ENCODE results near the gene JUP.
"Not testable (repeated sequence)": the region's sequence is repeated elsewhere in the genome, so short reads cannot be mapped to it uniquely, and the experiment has no call there.

The JUP gene

DNA sequence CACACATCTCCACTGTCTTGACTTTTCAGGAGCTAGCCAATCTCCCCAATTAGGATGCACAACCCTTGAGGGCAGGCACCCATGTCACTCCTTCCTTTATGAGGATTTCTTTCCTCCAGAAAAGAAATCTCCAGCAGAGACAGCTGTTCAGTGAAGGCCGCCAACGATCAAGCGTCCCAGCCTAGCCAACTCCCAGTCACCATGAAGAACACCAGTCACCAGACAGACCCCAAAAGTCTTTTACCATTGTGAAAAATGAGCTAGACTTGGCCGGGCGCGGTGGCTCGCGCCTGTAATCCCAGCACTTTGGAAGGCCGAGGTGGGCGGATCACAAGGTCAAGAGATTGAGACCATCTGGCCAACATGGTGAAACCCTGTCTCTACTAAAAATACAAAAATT is 43.5 kb upstream of the JUP start:
- not testable (repeated sequence) for H2BK12ac ChIP-seq (ENCODE audit: low read length in 2 of 2); H3K14ac ChIP-seq (ENCODE audit: low read length in 2 of 2); H2BK5ac ChIP-seq (ENCODE audit: low read depth, low read length, poor library complexity, severe bottlenecking); H3K27me3 ChIP-seq (ENCODE audit: control insufficient read depth in 1 of 2, insufficient read depth in 1 of 2, low read length in 2 of 2); DNase-seq; H3K4me2 ChIP-seq (ENCODE audit: low read length, poor library complexity, severe bottlenecking); H2AK5ac ChIP-seq (ENCODE audit: low read length, severe bottlenecking); H3K4me3 ChIP-seq (ENCODE audit: insufficient read depth in 1 of 2, low read depth in 1 of 2, low read length in 2 of 2); H3K79me1 ChIP-seq (replicated peaks; ENCODE audit: low read length, poor library complexity, severe bottlenecking); H3K23ac ChIP-seq (ENCODE audit: low read length in 2 of 2); H3K9ac ChIP-seq (ENCODE audit: low read length); H4K8ac ChIP-seq (ENCODE audit: low read length); H3K4me1 ChIP-seq (ENCODE audit: control insufficient read depth, insufficient read depth, low read depth, low read length); H2BK15ac ChIP-seq (ENCODE audit: low read depth, poor library complexity, severe bottlenecking); H3K9me3 ChIP-seq (ENCODE audit: control insufficient read depth, low read length); H2BK120ac ChIP-seq (ENCODE audit: low read depth, low read length); H4K91ac ChIP-seq (ENCODE audit: low read length); H2AFZ ChIP-seq (ENCODE audit: low read depth, low read length); H3K18ac ChIP-seq (ENCODE audit: low read depth in 1 of 2, low read length in 2 of 2); H3K27ac ChIP-seq (ENCODE audit: low read length, poor library complexity, severe bottlenecking); H3K4ac ChIP-seq (ENCODE audit: low read depth in 1 of 2, low read length in 2 of 2)
- peaks cover 43 to 74% of the 10 kb centered on the region in 2 experiments for H3K36me3 ChIP-seq (ENCODE audit: control insufficient read depth in 1 of 2, insufficient read depth in 2 of 2, low read depth in 1 of 2, low read length in 2 of 2)
- 90% methylated on average over 10 of the region's 10 CpGs for WGBS

DNA sequence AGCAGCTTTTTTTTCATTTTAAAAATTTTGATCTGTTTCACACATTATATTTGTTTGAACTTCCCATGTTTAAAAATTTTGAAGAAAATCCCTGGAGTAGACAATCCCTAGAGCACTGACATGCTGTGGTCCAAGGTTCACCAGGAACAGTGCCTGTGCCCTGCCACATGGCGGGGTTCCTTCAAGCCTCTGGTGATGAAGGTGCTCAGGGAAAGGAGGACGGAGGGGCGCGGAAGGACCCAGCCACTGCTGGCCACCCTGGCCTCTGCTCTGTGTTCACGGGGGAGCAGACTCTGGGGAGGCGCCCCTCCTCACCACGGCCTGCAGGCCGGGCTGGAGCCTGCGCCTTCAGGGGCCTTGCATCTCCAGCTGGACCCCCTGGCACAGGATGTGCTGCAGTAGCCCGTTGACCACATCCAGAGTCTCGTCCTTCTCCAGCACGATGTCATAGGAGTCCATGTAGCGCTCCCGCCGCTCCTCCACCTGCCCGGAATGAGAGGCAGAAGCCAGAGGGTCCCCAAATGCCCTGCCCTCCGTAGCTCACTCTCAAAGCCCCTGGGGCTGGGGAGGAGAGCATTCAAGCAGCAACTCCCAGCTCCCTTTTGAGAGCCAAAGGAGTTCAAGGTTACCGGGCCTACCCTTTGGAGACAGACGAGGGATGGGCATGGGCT is 38.8 kb upstream of the JUP start:
- Histone ChIP-seq H3K4me3 (ENCODE audit: insufficient read depth in 1 of 2, low read depth in 1 of 2, low read length in 2 of 2) (no peak overlapping the region), H2BK120ac (ENCODE audit: low read depth, low read length) (no peak overlapping the region), H3K9ac (ENCODE audit: low read length) (no peak overlapping the region), H4K8ac (ENCODE audit: low read length) (no peak overlapping the region), H2BK15ac (ENCODE audit: low read depth, poor library complexity, severe bottlenecking) (no peak overlapping the region), H2AFZ (ENCODE audit: low read depth, low read length) (no peak overlapping the region), H3K79me1 (replicated peaks; ENCODE audit: low read length, poor library complexity, severe bottlenecking) (peaks cover 11% of the 10 kb centered on the region), H2BK5ac (ENCODE audit: low read depth, low read length, poor library complexity, severe bottlenecking) (no peak overlapping the region), H4K91ac (ENCODE audit: low read length) (no peak overlapping the region), H3K4me2 (ENCODE audit: low read length, poor library complexity, severe bottlenecking) (no peak overlapping the region), H3K18ac (ENCODE audit: low read depth in 1 of 2, low read length in 2 of 2) (no peak overlapping the region), H3K36me3 (ENCODE audit: control insufficient read depth in 1 of 2, insufficient read depth in 2 of 2, low read depth in 1 of 2, low read length in 2 of 2) (peaks cover 51 to 67% of the 10 kb centered on the region in 2 experiments), H3K27ac (ENCODE audit: low read length, poor library complexity, severe bottlenecking) (no peak overlapping the region), H3K9me3 (ENCODE audit: control insufficient read depth, low read length) (no peaks in the 10 kb centered on the region), H2AK5ac (ENCODE audit: low read length, severe bottlenecking) (no peak overlapping the region), H2BK12ac (ENCODE audit: low read length in 2 of 2) (no peak overlapping the region), H3K4ac (ENCODE audit: low read depth in 1 of 2, low read length in 2 of 2) (no peak overlapping the region), H3K4me1 (ENCODE audit: control insufficient read depth, insufficient read depth, low read depth, low read length) (peaks cover 3% of the 10 kb centered on the region), H3K27me3 (ENCODE audit: control insufficient read depth in 1 of 2, insufficient read depth in 1 of 2, low read length in 2 of 2) (no peaks in the 10 kb centered on the region), H3K23ac (ENCODE audit: low read length in 2 of 2) (no peak overlapping the region), H3K14ac (ENCODE audit: low read length in 2 of 2) (no peak overlapping the region)
- WGBS: 94% methylated on average over 19 of the region's 19 CpGs
- no peak for DNase-seq

- Histone ChIP-seq H3K23ac (ENCODE audit: low read length in 2 of 2) (no peak overlapping the region), H3K4me3 (ENCODE audit: insufficient read depth in 1 of 2, low read depth in 1 of 2, low read length in 2 of 2) (no peak overlapping the region), H2BK5ac (ENCODE audit: low read depth, low read length, poor library complexity, severe bottlenecking) (no peak overlapping the region), H4K91ac (ENCODE audit: low read length) (no peak overlapping the region), H2AK5ac (ENCODE audit: low read length, severe bottlenecking) (no peak overlapping the region), H3K4me2 (ENCODE audit: low read length, poor library complexity, severe bottlenecking) (no peak overlapping the region), H2AFZ (ENCODE audit: low read depth, low read length) (no peak overlapping the region), H2BK120ac (ENCODE audit: low read depth, low read length) (no peak overlapping the region), H3K4me1 (ENCODE audit: control insufficient read depth, insufficient read depth, low read depth, low read length) (peaks cover 3% of the 10 kb centered on the region), H3K27ac (ENCODE audit: low read length, poor library complexity, severe bottlenecking) (no peak overlapping the region), H4K8ac (ENCODE audit: low read length) (no peak overlapping the region), H2BK15ac (ENCODE audit: low read depth, poor library complexity, severe bottlenecking) (no peak overlapping the region), H3K14ac (ENCODE audit: low read length in 2 of 2) (no peak overlapping the region), H3K18ac (ENCODE audit: low read depth in 1 of 2, low read length in 2 of 2) (no peak overlapping the region), H3K79me1 (replicated peaks; ENCODE audit: low read length, poor library complexity, severe bottlenecking) (peaks cover 14% of the 10 kb centered on the region), H3K9ac (ENCODE audit: low read length) (peak overlapping the region; percentile 31), H3K36me3 (ENCODE audit: control insufficient read depth in 1 of 2, insufficient read depth in 2 of 2, low read depth in 1 of 2, low read length in 2 of 2) (peaks cover 52 to 73% of the 10 kb centered on the region in 2 experiments), H3K4ac (ENCODE audit: low read depth in 1 of 2, low read length in 2 of 2) (no peak overlapping the region), H3K9me3 (ENCODE audit: control insufficient read depth, low read length) (no peaks in the 10 kb centered on the region), H3K27me3 (ENCODE audit: control insufficient read depth in 1 of 2, insufficient read depth in 1 of 2, low read length in 2 of 2) (no peaks in the 10 kb centered on the region), H2BK12ac (ENCODE audit: low read length in 2 of 2) (no peak overlapping the region)
- no peak for DNase-seq
- WGBS: 73% methylated on average over 7 of the region's 7 CpGs
Measured at GRCh38 chr17:41824086-41824485, 37.6 kb upstream of the JUP start.

DNA sequence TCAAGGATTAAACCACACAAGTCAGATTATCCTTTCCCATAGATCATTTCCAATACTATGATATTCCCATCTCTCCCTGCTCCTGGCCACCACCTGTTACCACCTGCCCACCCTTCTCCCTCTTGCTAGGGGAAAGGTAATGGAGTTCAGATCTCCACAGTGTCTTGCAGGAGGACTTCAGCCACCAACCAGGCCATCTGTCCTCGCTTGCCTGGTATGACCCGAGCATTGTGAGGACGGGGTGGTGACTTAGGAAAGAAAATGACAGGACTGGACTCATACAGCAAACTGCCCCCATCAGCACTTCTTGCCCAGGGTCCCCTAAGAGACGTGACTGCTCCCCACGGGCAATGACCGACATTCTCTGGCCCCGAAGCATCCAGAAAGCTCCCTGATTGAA is 37.1 kb upstream of the JUP start:
- no peaks in the 10 kb centered on the region for H3K9me3 ChIP-seq (ENCODE audit: control insufficient read depth, low read length)
- H3K23ac ChIP-seq (ENCODE audit: low read length in 2 of 2): no peak overlapping the region
- no peak overlapping the region for H2BK120ac ChIP-seq (ENCODE audit: low read depth, low read length)
- H4K91ac ChIP-seq (ENCODE audit: low read length): no peak overlapping the region
- no peak overlapping the region for H2BK5ac ChIP-seq (ENCODE audit: low read depth, low read length, poor library complexity, severe bottlenecking)
- H3K4me3 ChIP-seq (ENCODE audit: insufficient read depth in 1 of 2, low read depth in 1 of 2, low read length in 2 of 2): no peak overlapping the region
- no peak for DNase-seq
- H3K9ac ChIP-seq (ENCODE audit: low read length): no peak overlapping the region
- H3K18ac ChIP-seq (ENCODE audit: low read depth in 1 of 2, low read length in 2 of 2): no peak overlapping the region
- H3K4me1 ChIP-seq (ENCODE audit: control insufficient read depth, insufficient read depth, low read depth, low read length): peaks cover 3% of the 10 kb centered on the region
- H3K14ac ChIP-seq (ENCODE audit: low read length in 2 of 2): no peak overlapping the region
- H2BK12ac ChIP-seq (ENCODE audit: low read length in 2 of 2): no peak overlapping the region
- H3K27ac ChIP-seq (ENCODE audit: low read length, poor library complexity, severe bottlenecking): no peak overlapping the region
- no peak overlapping the region for H2AK5ac ChIP-seq (ENCODE audit: low read length, severe bottlenecking)
- no peak overlapping the region for H3K4me2 ChIP-seq (ENCODE audit: low read length, poor library complexity, severe bottlenecking)
- H2AFZ ChIP-seq (ENCODE audit: low read depth, low read length): no peak overlapping the region
- 95% methylated on average over 7 of the region's 7 CpGs for WGBS
- H4K8ac ChIP-seq (ENCODE audit: low read length): peak overlapping the region; percentile 47
- H3K4ac ChIP-seq (ENCODE audit: low read depth in 1 of 2, low read length in 2 of 2): no peak overlapping the region
- no peak overlapping the region for H2BK15ac ChIP-seq (ENCODE audit: low read depth, poor library complexity, severe bottlenecking)
- H3K36me3 ChIP-seq (ENCODE audit: control insufficient read depth in 1 of 2, insufficient read depth in 2 of 2, low read depth in 1 of 2, low read length in 2 of 2): peaks cover 51 to 73% of the 10 kb centered on the region in 2 experiments
- H3K79me1 ChIP-seq (replicated peaks; ENCODE audit: low read length, poor library complexity, severe bottlenecking): peaks cover 16% of the 10 kb centered on the region
- H3K27me3 ChIP-seq (ENCODE audit: control insufficient read depth in 1 of 2, insufficient read depth in 1 of 2, low read length in 2 of 2): no peaks in the 10 kb centered on the region
